HG03571 (cell line): ENCODE results near the gene NCLN.
"Not testable (repeated sequence)": the region's sequence is repeated elsewhere in the genome, so short reads cannot be mapped to it uniquely, and the experiment has no call there.

Source experiments
- ATAC-seq: cut with Tn5 transposase; IDR thresholded peaks from one replicate; pipeline ENCODE4 v1.9.1; 2021; ENCODE audit not compliant: unreplicated experiment

The NCLN gene

DNA sequence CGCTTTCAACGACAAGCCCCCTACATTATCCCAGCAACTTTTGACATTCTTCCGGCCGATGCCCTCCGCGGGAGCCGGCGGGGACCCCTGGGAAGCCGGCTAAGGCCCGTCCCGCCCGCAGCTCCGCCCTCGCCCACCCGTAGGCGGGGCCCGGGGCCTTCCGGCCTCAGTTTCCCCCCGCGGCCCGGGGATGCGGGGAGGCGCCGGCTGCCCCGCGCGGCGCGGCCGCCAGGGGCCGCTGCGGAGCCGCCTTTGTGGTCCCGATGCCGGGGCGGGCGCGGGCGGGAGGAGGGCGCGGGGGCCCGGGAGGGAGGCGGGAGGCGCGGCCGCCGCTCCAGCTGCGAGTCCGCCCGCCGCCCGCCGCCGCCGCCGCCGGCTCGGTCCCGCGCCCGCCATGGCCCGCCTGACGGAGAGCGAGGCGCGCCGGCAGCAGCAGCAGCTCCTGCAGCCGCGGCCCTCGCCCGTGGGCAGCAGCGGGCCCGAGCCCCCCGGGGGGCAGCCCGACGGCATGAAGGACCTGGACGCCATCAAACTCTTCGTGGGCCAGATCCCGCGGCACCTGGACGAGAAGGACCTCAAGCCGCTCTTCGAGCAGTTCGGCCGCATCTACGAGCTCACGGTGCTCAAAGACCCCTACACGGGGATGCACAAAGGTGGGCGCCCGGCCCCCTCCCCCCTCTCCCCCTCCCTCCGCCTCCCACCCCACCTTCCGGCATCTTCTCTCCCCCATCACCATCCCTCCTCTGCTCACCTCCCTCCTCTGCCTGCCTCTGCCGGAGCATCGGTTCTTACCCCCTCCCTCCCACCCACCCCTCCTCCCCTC lies 38.8 kb downstream of the NCLN start, which contains the start of gene CELF5:
TSS of gene CELF5 (plus strand) at position 316 of the 823 bp plus-strand sequence. CDS start at position 395, 79 bp downstream.
- no peak for ATAC-seq

DNA sequence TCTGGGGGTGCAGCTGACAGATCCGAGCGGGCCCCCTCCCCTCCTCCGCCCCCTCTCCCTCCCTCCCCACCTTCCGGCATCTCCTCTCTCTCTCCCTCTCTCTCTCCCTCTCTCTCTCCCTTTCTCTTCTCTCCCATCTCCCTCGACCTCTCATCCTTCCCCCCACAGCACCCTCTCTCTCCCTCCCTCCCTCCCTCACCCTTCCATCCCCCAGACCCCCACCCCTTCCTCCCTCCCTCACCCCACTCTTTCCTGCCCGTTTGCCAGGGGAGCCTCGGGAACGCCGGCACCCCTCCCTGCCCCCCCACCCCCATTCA lies 39.4 kb downstream of the NCLN start:
- no peak for ATAC-seq

DNA sequence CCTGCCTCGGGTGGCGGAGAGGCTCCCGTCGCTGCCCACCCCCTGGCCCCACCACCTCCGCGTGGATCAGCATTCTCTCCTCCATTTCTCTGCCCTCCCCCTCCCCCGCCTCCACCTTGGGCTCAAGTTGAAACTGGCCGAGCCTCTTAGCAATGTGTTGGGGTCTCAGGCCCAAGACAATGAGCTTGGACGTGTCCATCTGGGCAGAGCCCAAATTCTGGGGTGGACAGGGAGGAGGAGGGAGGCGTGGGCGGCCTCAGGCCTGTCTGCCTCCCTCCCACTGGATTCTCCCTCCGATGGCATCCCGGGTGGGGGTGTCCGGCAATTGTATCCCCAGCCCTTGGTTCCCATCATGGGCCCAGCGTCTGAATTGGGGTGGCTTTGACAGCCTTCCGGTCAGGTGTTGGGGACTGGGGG lies 40.0 kb downstream of the NCLN start:
- ATAC-seq = no peak

DNA sequence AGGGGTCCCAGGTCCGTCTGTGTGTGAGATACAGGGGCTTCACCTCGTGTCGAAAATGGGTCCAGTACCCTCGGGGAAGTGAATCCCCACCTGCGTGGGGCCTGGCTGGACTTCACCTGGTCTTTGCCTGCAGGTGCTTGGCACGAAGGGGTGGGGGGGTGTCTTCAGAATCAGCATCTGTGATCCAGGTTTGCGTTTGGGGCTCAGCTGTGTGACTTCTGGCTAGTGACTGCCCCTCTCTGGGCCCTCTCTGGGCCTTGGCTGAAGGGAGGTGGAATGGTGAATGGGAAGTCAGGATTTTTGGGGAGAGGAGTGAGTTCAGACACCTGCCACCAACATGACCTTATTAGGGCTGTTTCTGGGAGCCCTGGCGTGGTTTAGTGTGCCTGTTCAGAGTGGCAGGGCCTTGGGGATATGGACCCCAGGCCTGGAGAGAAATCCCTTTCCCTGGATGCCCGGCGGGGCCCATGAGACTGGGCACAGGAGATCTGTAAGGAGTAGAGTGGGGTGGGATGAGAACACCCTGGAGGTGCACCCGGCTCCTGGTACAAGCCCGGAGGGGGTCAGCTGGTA lies 41.4 kb downstream of the NCLN start:
- ATAC-seq = no peak

DNA sequence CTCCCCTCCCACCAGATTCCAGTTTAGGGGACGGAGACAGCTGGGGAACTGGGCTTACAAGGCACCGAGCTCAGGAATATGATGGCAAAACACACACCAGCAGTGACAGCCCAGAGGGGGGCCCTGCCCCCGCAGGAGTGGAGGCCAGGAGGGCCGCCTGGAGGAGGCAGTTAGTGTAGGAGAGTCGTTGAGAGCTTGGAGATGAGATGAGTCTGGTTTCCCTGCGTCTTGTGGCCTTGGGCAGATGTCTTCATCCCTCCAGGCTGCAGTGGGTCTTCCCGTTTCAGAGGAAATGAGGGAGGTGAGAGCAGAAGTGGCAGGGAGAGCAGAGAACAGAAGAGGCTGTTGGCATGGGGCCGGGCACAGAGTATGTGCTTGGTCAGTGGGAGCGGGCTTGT lies 43.6 kb downstream of the NCLN start:
- no peak for ATAC-seq

DNA sequence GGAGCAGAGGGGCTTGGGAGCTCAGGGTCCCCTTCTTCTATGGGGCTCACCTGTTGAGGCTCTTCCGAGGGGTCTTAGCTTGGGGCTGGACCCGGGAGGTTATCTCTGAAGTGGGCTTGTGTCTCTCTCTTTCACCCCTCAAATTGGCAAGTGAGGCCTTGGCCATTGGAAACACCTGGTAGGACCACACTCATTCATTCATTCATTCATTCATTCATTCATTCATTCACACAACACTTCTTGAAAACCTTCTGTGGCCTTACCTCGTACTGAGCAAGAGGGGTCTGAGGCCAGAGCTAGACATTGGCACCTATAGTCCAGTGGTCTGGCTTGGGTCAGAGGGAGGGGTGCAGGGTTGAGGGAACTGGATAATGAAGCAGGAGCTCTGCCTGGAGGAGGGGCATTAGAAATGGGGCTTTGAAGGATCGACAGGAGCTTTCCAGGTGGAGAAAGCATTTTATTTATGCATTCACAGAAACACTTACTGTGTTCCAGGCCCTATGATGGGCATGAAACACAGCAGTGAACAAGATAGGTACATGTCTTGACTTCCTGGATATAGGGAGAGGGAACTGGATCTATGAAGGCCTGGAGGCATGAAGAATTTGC lies 44.3 kb downstream of the NCLN start:
- no peak for ATAC-seq

DNA sequence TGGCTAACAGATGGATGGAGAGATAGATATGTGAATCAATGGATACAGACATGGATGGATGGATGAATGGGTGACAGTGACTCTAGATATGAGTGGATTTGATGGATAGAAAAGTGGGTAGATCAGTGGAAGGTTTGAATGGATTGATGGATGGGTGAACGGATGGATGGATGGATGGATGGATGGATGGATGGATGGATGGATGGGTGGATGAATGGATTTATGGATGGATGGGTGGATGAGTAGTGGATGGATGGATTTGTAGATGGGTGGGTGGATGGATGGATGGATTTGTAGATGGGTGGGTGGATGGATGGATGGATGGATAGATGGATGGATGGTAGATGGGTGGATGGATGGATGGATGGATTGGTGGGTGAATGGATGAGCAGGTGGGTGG lies 45.6 kb downstream of the NCLN start:
- ATAC-seq = no peak

DNA sequence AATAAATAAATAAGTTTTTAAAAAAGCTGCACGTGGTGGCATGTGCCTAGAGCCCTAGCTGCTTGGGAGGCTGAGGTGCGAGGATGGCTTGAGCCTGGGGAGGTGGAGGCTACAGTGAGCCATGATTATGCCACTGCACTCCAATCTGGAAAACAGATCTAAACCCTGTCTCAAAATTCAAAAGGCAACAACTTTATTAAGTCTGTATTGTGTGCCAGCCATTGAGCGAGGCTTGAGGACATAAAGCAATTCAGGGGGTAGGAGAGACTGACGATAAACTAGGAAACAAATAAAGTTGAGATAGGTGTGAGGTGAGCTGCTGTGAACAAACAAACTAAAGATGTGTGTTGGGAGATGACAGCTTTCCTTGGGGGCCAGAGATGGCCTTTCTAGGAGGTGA lies 47.4 kb downstream of the NCLN start:
- no peak for ATAC-seq

DNA sequence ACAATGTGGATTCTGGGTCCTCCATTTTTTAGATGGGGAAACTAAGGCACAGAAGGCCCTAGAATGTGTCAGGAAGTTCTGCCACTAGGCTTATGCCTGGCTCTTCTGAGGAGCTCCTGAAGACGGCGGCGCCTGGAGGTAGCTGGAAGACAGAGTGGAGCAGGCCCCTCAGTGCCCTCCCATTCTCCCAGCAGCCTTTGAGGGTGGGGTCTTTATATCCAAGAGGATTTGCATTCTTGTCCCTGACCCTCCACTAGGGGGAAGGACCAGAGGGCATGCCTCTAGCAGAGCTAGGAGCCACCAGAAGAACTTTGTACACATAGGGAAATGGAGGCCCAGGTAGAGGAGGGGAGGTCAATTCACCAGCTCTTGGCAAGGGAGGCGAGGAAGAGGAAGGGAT lies 48.1 kb downstream of the NCLN start:
- no peak for ATAC-seq

DNA sequence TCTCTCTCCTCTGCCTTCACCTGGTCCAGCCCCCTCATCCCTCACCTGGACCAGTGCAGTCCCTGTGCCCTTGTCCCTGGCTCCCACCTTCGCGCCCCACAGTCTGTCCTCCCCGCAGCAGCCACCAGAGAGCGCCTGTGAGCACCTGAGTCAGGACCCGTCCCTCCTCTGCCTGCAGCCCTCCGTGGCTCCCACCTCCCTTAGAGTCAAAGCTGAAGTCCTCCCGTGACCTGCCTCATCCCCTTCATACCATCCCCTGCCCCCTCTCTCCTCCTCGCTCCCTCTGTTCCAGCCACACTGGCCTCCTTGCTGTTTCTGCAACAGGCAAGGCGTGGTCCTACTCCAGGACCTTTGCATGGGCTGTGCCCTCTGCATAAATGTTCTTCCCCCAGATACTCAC lies 49.1 kb downstream of the NCLN start:
- ATAC-seq = no peak

DNA sequence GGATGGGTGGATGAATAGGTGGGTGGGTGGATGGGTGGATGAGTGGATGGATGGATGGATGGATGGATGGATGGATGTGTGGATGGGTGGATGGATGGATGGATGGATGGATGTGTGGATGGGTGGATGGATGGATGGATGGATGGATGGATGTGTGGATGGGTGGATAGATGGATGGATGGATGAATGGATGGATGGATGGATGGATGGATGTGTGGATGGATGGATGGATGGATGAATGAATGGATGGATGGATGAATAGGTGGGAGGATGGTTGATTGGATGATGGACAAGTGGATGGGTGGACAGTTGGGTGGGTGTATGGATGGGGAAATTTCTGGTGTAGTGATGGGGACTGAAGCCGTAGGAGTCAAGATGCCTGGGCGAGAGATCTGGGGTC lies 49.9 kb downstream of the NCLN start:
- ATAC-seq = not testable (repeated sequence)

DNA sequence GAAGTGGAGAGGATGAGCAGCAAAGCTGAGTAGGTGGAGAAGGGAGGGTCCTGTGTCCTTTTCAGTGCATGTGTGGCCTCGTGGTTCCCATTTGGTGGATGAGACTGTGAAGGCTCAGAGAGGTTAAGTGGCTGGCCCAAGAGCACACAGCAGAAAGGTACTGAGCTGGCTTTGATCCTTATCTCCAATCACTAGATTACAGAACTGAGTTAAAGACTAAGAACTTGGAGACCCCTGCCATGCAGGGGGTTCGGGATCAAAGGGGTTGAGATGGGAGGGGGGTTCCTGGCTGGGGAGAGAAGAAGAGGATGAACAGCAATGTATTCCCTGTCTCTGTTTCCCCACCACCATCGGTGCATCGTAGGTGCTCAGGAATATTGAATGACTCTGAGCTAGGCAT lies 50.5 kb downstream of the NCLN start:
- no peak for ATAC-seq

DNA sequence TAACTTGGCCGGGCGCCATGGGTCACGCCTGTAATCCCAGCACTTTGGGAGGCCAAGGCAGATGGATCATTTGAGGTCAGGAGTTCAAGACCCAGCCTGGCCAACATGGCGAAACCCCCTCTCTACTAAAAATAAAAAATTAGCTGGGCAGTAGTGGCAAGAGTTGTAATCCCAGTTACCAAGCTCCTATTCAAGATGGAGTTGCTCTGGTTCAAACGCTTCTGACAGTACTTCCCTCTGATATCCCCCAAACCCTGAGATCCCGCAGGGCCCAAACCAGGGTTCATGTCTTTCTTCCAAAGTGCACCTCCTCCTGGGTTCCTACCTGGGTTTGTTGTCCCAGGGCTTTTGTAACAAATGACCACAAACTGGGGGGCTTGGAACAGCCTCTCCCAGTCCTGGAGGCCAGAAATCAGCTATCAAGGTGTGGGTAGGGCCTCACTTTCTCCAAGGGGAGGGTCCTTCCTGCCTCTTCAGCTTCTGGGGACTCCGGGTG lies 52.4 kb downstream of the NCLN start:
- no peak for ATAC-seq

DNA sequence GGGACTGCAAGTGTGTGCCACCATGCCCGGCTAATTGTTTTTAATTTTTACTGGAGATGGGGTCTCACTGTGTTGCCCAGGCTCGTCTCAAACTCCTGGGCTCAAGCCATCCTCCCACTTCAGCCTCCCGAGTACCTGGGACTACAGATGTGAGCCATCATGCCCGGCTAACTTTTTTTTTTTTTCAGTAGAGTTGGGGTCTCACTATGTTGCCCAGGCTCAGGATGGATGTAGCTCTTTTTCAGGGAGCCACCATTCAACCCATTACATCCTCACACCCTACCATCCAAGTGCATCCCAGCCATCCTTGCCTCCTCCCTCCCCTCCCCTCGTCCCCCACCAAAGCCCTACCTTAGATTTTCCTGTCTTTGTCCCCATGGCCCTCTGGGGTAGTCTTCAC lies 53.6 kb downstream of the NCLN start:
- ATAC-seq = no peak

DNA sequence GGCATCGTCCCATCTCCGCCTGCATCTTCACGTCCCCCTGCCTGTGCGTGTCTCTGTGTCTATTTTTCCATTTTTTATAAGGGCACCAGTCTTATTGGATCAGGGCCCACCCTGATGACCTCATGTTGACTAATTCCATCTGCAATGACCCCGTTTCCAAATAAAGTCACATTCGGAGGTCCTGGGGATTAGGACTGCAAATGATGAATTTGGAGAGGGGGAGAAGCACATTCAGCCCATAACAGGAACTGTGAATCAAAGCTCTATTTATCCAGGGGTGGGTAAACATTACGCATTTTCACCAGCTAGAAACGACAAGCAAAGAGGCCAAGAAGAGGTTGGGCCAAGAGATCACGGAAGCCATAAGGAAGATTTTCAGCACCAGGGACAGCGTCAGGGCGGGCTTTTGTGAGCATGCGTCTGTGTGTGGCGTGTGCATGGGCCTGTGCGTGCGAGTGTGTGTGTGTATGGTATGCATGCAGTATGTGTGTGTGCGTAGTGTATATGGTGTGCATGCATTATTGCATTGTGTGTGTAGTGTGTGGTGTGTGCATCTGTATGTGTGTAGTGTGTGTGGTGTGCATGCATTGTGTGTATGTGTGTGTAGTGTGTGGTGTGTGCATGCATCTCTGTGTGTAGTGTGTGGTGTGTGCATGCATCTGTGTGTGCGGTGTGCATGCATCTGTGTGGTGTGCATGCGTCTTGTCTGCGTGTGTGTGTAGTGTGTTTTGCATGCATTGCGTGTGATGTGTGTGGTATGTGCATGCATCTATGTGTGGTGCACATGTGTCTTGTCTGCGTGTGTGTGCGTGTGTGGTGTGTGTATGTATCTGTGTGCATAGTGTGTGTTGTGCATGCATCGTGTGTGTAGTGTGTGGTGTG lies 58.3 kb downstream of the NCLN start:
- ATAC-seq = no peak

DNA sequence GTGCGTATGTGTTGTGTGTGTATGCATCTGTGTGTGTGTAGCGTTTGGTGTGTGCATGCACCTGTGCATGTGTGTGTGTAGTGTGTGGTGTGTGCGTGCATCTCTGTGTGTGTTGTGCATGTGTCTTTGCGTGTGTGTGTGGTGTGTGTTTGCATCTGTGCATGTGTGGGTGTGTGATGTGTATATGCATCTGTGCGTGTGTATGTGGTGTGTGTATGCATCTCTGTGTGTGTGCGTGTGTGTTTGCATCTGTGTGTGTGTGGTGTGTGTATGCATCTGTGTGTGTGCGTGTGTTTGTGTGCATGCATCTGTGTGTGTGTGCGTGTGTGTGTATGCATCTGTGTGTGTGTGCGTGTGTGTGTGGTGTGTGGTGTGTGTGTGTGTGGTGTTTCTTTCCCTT lies 59.3 kb downstream of the NCLN start:
- ATAC-seq = no peak

DNA sequence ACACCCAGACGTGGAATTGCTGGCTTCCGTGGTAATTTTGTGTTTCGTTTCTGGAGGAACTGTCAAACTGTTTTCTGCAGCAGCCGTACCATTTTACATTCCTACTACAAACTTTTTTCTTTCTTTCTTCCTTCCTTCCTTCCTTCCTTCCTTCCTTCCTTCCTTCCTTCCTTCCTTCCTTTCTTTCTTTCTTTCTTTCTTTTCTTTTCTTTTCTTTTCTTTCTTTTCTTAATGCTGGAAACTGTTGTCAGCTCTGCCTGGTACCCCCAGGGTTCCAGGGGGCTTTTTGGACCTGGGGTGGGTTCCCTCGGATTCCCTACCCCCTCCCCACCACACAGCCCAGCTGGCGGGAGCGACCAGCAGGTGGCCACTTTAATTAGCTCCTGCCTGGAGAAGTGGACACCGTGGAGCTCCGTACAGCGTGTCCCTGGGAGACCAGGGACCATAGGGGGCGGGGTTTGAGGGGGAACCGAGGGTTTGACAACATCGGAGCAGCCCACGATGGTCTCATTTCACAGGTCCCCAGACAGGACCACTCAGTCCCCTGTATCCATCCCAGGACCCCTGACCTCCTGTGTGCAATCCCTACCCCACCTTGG lies 63.1 kb downstream of the NCLN start:
- ATAC-seq = no peak

DNA sequence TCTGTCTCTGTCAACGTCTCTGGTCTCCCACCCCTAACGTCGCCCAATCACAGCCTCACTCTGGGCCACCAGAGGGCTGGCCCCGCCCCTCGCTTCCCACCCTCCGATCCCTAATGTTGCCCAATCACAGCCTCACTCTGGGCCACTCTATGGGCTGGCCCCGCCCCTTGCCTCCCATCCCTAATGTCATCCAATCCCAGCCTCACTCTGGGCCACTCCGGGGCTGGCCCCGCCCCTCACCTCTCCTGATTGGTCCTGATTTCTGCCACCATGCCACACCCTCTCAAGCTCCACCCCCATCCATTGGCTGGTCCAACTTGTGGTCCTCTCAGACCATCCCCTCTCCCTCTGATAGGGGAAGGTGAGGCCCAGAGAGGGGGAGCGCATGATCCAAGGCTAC lies 63.7 kb downstream of the NCLN start:
- no peak for ATAC-seq

DNA sequence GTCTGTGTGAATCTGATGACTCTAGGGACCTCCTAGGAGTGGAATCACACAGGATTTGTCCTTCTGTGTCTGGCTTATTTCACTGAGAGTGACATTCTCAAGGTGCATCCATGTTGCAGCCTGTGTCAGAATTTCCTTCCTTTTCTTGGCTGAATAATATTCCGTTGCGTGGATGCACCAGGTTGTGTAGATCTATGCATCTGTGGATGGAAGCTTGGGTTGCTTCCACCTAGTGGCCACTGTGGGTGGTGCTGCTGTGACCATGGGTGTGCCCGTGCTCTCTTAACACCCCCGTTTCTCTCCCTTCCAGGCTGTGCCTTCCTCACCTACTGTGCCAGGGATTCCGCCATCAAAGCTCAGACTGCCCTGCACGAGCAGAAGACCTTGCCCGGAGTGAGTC lies 64.9 kb downstream of the NCLN start:
- no peak for ATAC-seq

DNA sequence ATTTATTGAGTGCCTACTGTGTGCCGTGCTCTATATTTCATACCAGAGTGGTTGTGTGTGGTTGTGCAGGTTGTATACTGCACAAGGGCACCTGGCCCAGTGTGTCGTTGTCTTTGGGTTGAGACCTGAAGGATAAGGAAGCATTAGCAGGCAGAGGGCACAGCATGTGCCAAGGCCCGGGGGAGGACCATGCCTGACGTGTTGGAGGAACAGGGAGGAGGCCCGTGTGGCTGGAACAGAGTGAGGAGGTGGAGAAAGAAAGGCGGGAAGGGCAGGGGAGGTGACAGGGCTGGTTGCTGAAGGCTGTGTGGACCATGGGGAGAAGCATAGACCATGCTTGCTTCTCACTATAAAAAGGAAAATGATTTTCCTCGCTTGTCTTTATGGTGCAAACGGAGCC lies 65.5 kb downstream of the NCLN start:
- no peak for ATAC-seq

DNA sequence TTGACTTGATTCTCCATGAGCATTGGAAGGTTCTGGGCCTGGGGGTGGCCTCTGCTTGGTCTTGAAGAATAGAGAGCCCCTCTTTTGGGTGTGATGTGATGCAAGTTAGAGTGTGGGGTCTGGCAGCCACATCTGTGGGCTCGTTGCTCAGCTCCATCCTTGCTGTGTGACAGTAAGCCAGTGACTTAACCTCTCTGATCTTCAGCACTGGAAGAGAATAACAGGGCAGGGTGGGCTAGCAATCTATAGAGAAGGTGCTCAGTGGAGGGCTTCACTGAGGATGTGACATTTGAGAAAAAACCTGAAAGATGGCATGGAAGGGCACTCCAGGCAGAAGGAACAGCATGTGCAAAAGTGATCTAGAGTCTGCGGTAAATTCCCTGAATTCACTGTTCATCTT lies 66.9 kb downstream of the NCLN start:
- ATAC-seq = no peak
